ENCODE data around the gene DNAJB12. TPM values are rescaled to one million over a fixed set of nuclear protein-coding genes. Genes with fewer than 3 reads are reported as not detected.
"Not testable (repeated sequence)": the region's sequence is repeated elsewhere in the genome, so short reads cannot be mapped to it uniquely, and the experiment has no call there.

DNAJB12 gene
- total RNA-seq, 2 donors from 2014 or later, result 24.5 to 36.8 TPM

- Histone ChIP-seq H3K36me3 (peaks cover 12% of the 10 kb centered on the region), H3K27ac (peak overlapping the region; percentile 94 to 96), H3K27me3 (no peaks in the 10 kb centered on the region), H3K4me1 (peaks cover 0 to 43% of the 10 kb centered on the region in 2 donors), H3K9me3 (no peaks in the 10 kb centered on the region), H3K4me3 (peak overlapping the region; percentile 79 to 85)
- no peak for TF ChIP-seq CTCF (IDR thresholded peaks at IDR 0.05)
- no peak for DNase-seq (ENCODE audit: low spot score)
Observed at GRCh38 chr10:72353028-72353964, 1.4 kb downstream of the DNAJB12 start.

- TF ChIP-seq CTCF (IDR thresholded peaks at IDR 0.05), result no peak
- peaks cover 0 to 43% of the 10 kb centered on the region in 2 donors for H3K4me1 ChIP-seq
- H3K27ac ChIP-seq, result no peak overlapping the region
- H3K27me3 ChIP-seq, result no peaks in the 10 kb centered on the region
- no peaks in the 10 kb centered on the region for H3K9me3 ChIP-seq
- H3K4me3 ChIP-seq, result no peak overlapping the region
- no peak for DNase-seq (ENCODE audit: low spot score)
- peaks cover 18% of the 10 kb centered on the region for H3K36me3 ChIP-seq
Observed at GRCh38 chr10:72351479-72351878, 3.2 kb downstream of the DNAJB12 start.

GRCh38 chr10:72349438-72349837 lies 5.3 kb downstream of the DNAJB12 start:
- H3K27me3 ChIP-seq, result no peaks in the 10 kb centered on the region
- DNase-seq (ENCODE audit: low spot score), result no peak
- no peak for TF ChIP-seq CTCF (IDR thresholded peaks at IDR 0.05)
- peaks cover 0 to 37% of the 10 kb centered on the region in 2 donors for H3K4me1 ChIP-seq
- H3K9me3 ChIP-seq, result no peaks in the 10 kb centered on the region
- no peak overlapping the region for H3K4me3 ChIP-seq
- H3K27ac ChIP-seq, result no peak overlapping the region
- peaks cover 22% of the 10 kb centered on the region for H3K36me3 ChIP-seq

GRCh38 chr10:72348282-72348681 lies 6.4 kb downstream of the DNAJB12 start:
- peaks cover 30% of the 10 kb centered on the region for H3K36me3 ChIP-seq
- H3K4me1 ChIP-seq, result peaks cover 0 to 32% of the 10 kb centered on the region in 2 donors
- no peaks in the 10 kb centered on the region for H3K27me3 ChIP-seq
- H3K9me3 ChIP-seq, result no peaks in the 10 kb centered on the region
- no peak for TF ChIP-seq CTCF (IDR thresholded peaks at IDR 0.05)
- DNase-seq (ENCODE audit: low spot score), result no peak
- no peak overlapping the region for H3K4me3 ChIP-seq
- no peak overlapping the region for H3K27ac ChIP-seq

GRCh38 chr10:72346117-72346516 lies 8.6 kb downstream of the DNAJB12 start:
- not testable (repeated sequence) for DNase-seq (ENCODE audit: low spot score); H3K4me3 ChIP-seq; H3K9me3 ChIP-seq; H3K27me3 ChIP-seq; H3K27ac ChIP-seq
- Histone ChIP-seq H3K36me3 (peaks cover 48% of the 10 kb centered on the region), H3K4me1 (peaks cover 0 to 10% of the 10 kb centered on the region in 2 donors)

GRCh38 chr10:72344932-72345331 lies 9.8 kb downstream of the DNAJB12 start:
- Histone ChIP-seq H3K27me3 (no peaks in the 10 kb centered on the region), H3K4me1 (peaks cover 0 to 10% of the 10 kb centered on the region in 2 donors), H3K36me3 (peaks cover 56% of the 10 kb centered on the region), H3K4me3 (no peak overlapping the region), H3K9me3 (no peaks in the 10 kb centered on the region), H3K27ac (no peak overlapping the region)
- TF ChIP-seq CTCF (IDR thresholded peaks at IDR 0.05), result no peak
- DNase-seq (ENCODE audit: low spot score), result no peak
